Fibroblast of lung (primary cell): ENCODE measurements around the gene EMC8. TPM values are rescaled to one million over a fixed set of nuclear protein-coding genes. Genes with fewer than 3 reads are reported as not detected.

ENCODE experiments used
- DNase-seq, 2 donors: peaks; one replicate each; pipeline versions ENCODE4 v3.0.0 to v3.0.0-alpha.2; 2010; ENCODE audit warnings: low read depth in 2 of 2
- H2AFZ ChIP-seq: 2 replicates; pipeline ENCODE4 v1.5.1; 2012; ENCODE audit warnings: low read length, control low read depth, inconsistent platforms
- H3K27ac ChIP-seq: 2 replicates; pipeline ENCODE4 v1.5.1; 2011; ENCODE audit warnings: low read length, control low read depth; ENCODE audit not compliant: insufficient read depth
- H3K27me3 ChIP-seq: 2 replicates; pipeline ENCODE4 v1.5.1; 2011; ENCODE audit warnings: mild to moderate bottlenecking, low read length; ENCODE audit not compliant: control insufficient read depth, insufficient read depth
- H3K36me3 ChIP-seq: 2 replicates; pipeline ENCODE4 v1.5.1; 2011; ENCODE audit warnings: low read length; ENCODE audit not compliant: control insufficient read depth, insufficient read depth
- H3K4me1 ChIP-seq: 2 replicates; pipeline ENCODE4 v1.5.1; 2011; ENCODE audit warnings: low read length; ENCODE audit not compliant: control insufficient read depth, insufficient read depth; ENCODE audit errors: extremely low read depth
- H3K4me2 ChIP-seq: 2 replicates; pipeline ENCODE4 v1.5.1; 2011; ENCODE audit warnings: low read length, control low read depth; ENCODE audit not compliant: insufficient read depth; ENCODE audit errors: extremely low read depth
- H3K4me3 ChIP-seq, 4 experiments: fragments of 200-600 bp in 1 of 4; sonication (generic) in 1 of 4; replicated peaks in 1 of 4; 2 replicates each; pipeline ENCODE4 v1.5.1; 2011 to 2016; ENCODE audit warnings: low read length in 4 of 4, low read depth in 3 of 4, mild to moderate bottlenecking in 3 of 4, control low read depth in 2 of 4, inconsistent platforms in 1 of 4, mixed read lengths in 1 of 4; ENCODE audit not compliant: insufficient read depth in 1 of 4; ENCODE audit errors: control extremely low read depth in 1 of 4
- H3K79me2 ChIP-seq: 2 replicates; pipeline ENCODE4 v1.5.1; 2012; ENCODE audit warnings: mild to moderate bottlenecking, low read length, inconsistent platforms; ENCODE audit not compliant: control insufficient read depth, insufficient read depth
- H3K9ac ChIP-seq: 2 replicates; pipeline ENCODE4 v1.5.1; 2011; ENCODE audit warnings: mild to moderate bottlenecking, low read length, control low read depth; ENCODE audit not compliant: insufficient read depth
- H3K9me3 ChIP-seq: 2 replicates; pipeline ENCODE4 v1.5.1; 2012; ENCODE audit warnings: low read depth, low read length; ENCODE audit not compliant: control insufficient read depth, insufficient read depth
- H4K20me1 ChIP-seq: 2 replicates; pipeline ENCODE4 v1.5.1; 2011; ENCODE audit warnings: low read length; ENCODE audit not compliant: control insufficient read depth, insufficient read depth; ENCODE audit errors: extremely low read depth
- CTCF ChIP-seq, 2 donors: IDR thresholded peaks in 1 of 2; conservative IDR thresholded peaks in 1 of 2; 1 replicate in 1 of 2; 2 replicates in 1 of 2; pipeline ENCODE4 v1.5.1; 2011 to 2012; ENCODE audit warnings: low read length in 2 of 2, control low read depth in 1 of 2, inconsistent platforms in 1 of 2, low read depth in 1 of 2, mild to moderate bottlenecking in 1 of 2
- EZH2 ChIP-seq: IDR thresholded peaks from 2 replicates; pipeline ENCODE4 v1.5.1; 2012; ENCODE audit warnings: low read length, control low read depth, mild to moderate bottlenecking; ENCODE audit errors: missing control alignments
- polyA plus RNA-seq, 2 donors: library from polyadenylated mRNA; depleted of rRNA in 1 of 2; stranded (reverse) in 1 of 2; unstranded in 1 of 2; fragments of >200 nt; gene quantifications; 2 replicates each; pipeline ENCODE4 v1.2.1, GENCODE V29; 2011 to 2012; ENCODE audit warnings: missing spikeins in 1 of 2
- total RNA-seq: library from RNA; depleted of rRNA; stranded (reverse); fragments of >200 nt; gene quantifications from 2 replicates; pipeline ENCODE4 v1.2.1, GENCODE V29; 2014

Gene EMC8
- total and polyA plus RNA-seq, 2 donors (not counting 1 experiment from before 2014, with no cell fraction given): 25.1 to 25.9 TPM

- H3K9ac ChIP-seq: no peak overlapping the region
- no peak overlapping the region for H3K27ac ChIP-seq
- H3K4me3 ChIP-seq: no peak overlapping the region
- DNase-seq: peak in 1 of 2 donors; percentile 61
- no peaks in the 10 kb centered on the region for H3K27me3 ChIP-seq
- H3K36me3 ChIP-seq: no peaks in the 10 kb centered on the region
- no peaks in the 10 kb centered on the region for H3K4me1 ChIP-seq
- no peak overlapping the region for H3K4me2 ChIP-seq
- H2AFZ ChIP-seq: no peak overlapping the region
- H4K20me1 ChIP-seq: no peaks in the 10 kb centered on the region
- TF ChIP-seq CTCF (conservative IDR thresholded peaks at IDR 0.05 in 1 of 2, IDR thresholded peaks at IDR 0.05 in 1 of 2; ENCODE audit: low read depth in 1 of 2, low read length in 2 of 2) (no peak), EZH2 (no peak)
- no peaks in the 10 kb centered on the region for H3K79me2 ChIP-seq
- H3K9me3 ChIP-seq: no peaks in the 10 kb centered on the region
Observed at GRCh38 chr16:85733155-85733838, 66.0 kb downstream of the EMC8 start.

- no peaks in the 10 kb centered on the region for H3K79me2 ChIP-seq
- no peak overlapping the region for H2AFZ ChIP-seq
- H3K4me2 ChIP-seq: no peak overlapping the region
- DNase-seq: no peak
- no peak overlapping the region for H3K9ac ChIP-seq
- H4K20me1 ChIP-seq: no peaks in the 10 kb centered on the region
- no peaks in the 10 kb centered on the region for H3K27me3 ChIP-seq
- H3K4me3 ChIP-seq: no peak overlapping the region
- H3K27ac ChIP-seq: no peak overlapping the region
- H3K4me1 ChIP-seq: no peaks in the 10 kb centered on the region
- H3K36me3 ChIP-seq: no peaks in the 10 kb centered on the region
- H3K9me3 ChIP-seq: no peaks in the 10 kb centered on the region
- TF ChIP-seq EZH2 (no peak), CTCF (conservative IDR thresholded peaks at IDR 0.05 in 1 of 2, IDR thresholded peaks at IDR 0.05 in 1 of 2; ENCODE audit: low read depth in 1 of 2, low read length in 2 of 2) (no peak)
Observed at GRCh38 chr16:85731179-85731578, 68.2 kb downstream of the EMC8 start.

GRCh38 chr16:85730186-85730465 lies 69.2 kb downstream of the EMC8 start:
- Histone ChIP-seq H3K36me3 (no peaks in the 10 kb centered on the region), H3K27ac (no peak overlapping the region), H2AFZ (no peak overlapping the region), H3K9me3 (no peaks in the 10 kb centered on the region), H3K79me2 (no peaks in the 10 kb centered on the region), H3K4me2 (no peak overlapping the region), H4K20me1 (no peaks in the 10 kb centered on the region), H3K27me3 (no peaks in the 10 kb centered on the region), H3K4me1 (no peaks in the 10 kb centered on the region), H3K9ac (no peak overlapping the region), H3K4me3 (no peak overlapping the region)
- DNase-seq: no peak
- TF ChIP-seq CTCF (conservative IDR thresholded peaks at IDR 0.05 in 1 of 2, IDR thresholded peaks at IDR 0.05 in 1 of 2; ENCODE audit: low read depth in 1 of 2, low read length in 2 of 2) (no peak), EZH2 (no peak)
